ENCODE measurements around the gene PORCN. TPM values are rescaled to one million over a fixed set of nuclear protein-coding genes. Genes with fewer than 3 reads are reported as not detected.
A peak's percentile ranks its signal among the peaks of the same experiment; 100 is the strongest.

Gene PORCN
- total RNA-seq, 2 donors from 2014 or later, result 51.1 to 54.4 TPM

DNA sequence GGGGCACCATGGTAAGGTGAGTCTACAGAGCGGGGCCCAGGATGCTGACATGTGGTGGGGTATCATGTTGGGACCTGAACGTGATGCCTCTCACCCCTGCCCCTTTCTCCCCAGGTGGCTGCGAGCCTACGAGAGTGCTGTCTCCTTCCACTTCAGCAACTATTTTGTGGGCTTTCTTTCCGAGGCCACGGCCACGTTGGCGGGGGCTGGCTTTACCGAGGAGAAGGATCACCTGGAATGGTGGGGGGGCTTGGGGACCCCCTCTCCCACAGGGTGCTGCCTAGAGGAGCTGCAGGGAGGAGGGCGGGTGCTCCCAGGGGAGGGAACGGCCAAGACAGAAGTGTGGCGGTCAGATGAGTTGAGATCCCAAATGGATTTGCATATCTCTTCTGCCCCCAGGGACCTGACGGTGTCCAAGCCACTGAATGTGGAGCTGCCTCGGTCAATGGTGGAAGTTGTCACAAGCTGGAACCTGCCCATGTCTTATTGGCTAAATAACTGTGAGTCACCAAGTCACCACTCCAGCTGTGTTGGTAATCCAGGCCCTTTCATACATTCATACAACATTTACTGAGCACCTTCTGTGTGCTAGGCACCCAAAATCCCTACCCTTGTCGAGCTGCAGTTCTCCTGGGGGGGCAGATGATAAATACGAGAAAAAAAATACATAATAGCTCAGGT lies 5.5 kb downstream of the PORCN start:
- H3K36me3 ChIP-seq (ENCODE audit: control insufficient read depth, insufficient read depth, low read length), result peaks cover 56% of the 10 kb centered on the region
- H3K27ac ChIP-seq (ENCODE audit: low read depth, low read length), result no peak overlapping the region
- no peak for DNase-seq
- no peaks in the 10 kb centered on the region for H3K27me3 ChIP-seq (ENCODE audit: control insufficient read depth, insufficient read depth, low read length, poor library complexity, severe bottlenecking)
- TF ChIP-seq, protein P1, sequence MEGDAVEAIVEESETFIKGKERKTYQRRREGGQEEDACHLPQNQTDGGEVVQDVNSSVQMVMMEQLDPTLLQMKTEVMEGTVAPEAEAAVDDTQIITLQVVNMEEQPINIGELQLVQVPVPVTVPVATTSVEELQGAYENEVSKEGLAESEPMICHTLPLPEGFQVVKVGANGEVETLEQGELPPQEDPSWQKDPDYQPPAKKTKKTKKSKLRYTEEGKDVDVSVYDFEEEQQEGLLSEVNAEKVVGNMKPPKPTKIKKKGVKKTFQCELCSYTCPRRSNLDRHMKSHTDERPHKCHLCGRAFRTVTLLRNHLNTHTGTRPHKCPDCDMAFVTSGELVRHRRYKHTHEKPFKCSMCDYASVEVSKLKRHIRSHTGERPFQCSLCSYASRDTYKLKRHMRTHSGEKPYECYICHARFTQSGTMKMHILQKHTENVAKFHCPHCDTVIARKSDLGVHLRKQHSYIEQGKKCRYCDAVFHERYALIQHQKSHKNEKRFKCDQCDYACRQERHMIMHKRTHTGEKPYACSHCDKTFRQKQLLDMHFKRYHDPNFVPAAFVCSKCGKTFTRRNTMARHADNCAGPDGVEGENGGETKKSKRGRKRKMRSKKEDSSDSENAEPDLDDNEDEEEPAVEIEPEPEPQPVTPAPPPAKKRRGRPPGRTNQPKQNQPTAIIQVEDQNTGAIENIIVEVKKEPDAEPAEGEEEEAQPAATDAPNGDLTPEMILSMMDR (conservative IDR thresholded peaks at IDR 0.05), result no peak
- Mint-ChIP-seq H3K27ac (no peak overlapping the region), H3K27me3 (ENCODE audit: insufficient read depth) (no peaks in the 10 kb centered on the region), H3K9me3 (peaks cover 68% of the 10 kb centered on the region), H3K4me3 (no peak overlapping the region), H3K4me1 (peaks cover 4% of the 10 kb centered on the region), H3K36me3 (ENCODE audit: low read depth) (peaks cover 23% of the 10 kb centered on the region)
- no peaks in the 10 kb centered on the region for H3K4me1 ChIP-seq (ENCODE audit: control insufficient read depth, insufficient read depth, low read length)
- 95 to 100% methylated on average over 1 to 14 of the region's 16 CpGs for WGBS, 2 experiments (ENCODE audit: insufficient coverage in 1 of 2, insufficient read length in 1 of 2)
- H3K4me3 ChIP-seq (ENCODE audit: low read length), result peak overlapping the region; percentile 80
- H3K9ac ChIP-seq (ENCODE audit: extremely low read depth, low read length, poor library complexity, severe bottlenecking), result no peak overlapping the region
- H3K9me3 ChIP-seq (ENCODE audit: control insufficient read depth, low read length), result no peaks in the 10 kb centered on the region

DNA sequence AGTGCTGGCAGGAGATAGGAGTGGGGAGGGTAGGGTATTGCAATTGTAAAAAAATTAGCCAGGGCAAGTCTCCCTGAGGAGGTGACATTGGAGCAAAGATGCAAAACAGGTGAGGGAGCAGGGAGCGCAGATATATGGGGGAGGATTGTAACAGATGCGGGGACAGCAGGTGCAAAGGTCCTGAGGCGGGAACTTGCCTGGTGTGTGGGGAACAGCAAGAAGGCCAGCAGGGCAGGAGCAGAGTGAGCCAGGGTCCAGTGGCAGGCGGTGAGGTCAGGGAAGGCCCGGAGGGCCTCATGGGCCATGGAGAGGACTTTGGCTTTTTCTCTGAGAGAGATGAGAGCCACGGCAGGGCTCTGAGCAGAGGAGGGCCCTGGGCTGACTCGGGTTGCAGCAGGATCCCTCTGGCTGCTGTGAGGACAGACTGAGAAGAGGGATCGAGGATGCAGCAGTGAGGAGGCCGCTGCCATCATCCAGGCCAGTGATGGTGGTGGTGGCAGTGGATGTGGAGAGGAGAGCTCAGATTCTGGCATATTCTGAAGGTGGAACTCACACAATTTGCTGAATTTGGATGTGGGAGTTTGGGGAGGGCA lies 6.2 kb downstream of the PORCN start:
- Histone ChIP-seq H3K4me1 (ENCODE audit: control insufficient read depth, insufficient read depth, low read length) (no peaks in the 10 kb centered on the region), H3K27ac (ENCODE audit: low read depth, low read length) (no peak overlapping the region), H3K9me3 (ENCODE audit: control insufficient read depth, low read length) (no peaks in the 10 kb centered on the region), H3K9ac (ENCODE audit: extremely low read depth, low read length, poor library complexity, severe bottlenecking) (no peak overlapping the region), H3K36me3 (ENCODE audit: control insufficient read depth, insufficient read depth, low read length) (peaks cover 55% of the 10 kb centered on the region), H3K4me3 (ENCODE audit: low read length) (no peak overlapping the region), H3K27me3 (ENCODE audit: control insufficient read depth, insufficient read depth, low read length, poor library complexity, severe bottlenecking) (no peaks in the 10 kb centered on the region)
- Mint-ChIP-seq H3K4me3 (no peak overlapping the region), H3K27ac (no peak overlapping the region), H3K9me3 (peaks cover 61% of the 10 kb centered on the region), H3K4me1 (peaks cover under 1% of the 10 kb centered on the region), H3K36me3 (ENCODE audit: low read depth) (peaks cover 21% of the 10 kb centered on the region), H3K27me3 (ENCODE audit: insufficient read depth) (no peaks in the 10 kb centered on the region)
- TF ChIP-seq, protein P1 (conservative IDR thresholded peaks at IDR 0.05), result no peak
- DNase-seq, result no peak
- 90 to 100% methylated on average over 2 to 9 of the region's 9 CpGs for WGBS, 2 experiments (ENCODE audit: insufficient coverage in 1 of 2, insufficient read length in 1 of 2)

DNA sequence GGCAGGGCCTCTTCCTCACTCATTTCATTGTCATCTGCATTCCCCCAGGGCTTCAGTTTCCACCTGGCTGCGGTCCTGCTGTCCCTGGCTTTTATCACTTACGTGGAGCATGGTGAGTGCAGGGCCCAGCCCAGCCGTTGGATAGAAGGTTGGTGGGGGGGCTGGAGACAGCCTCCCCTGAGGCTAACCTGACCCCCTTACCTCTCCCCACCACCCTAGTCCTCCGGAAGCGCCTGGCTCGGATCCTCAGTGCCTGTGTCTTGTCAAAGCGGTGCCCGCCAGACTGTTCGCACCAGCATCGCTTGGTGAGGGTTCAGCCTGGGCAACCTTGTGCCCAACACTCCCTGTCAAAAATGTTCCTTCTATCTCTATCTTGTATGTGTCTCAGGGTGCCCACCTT lies 7.0 kb downstream of the PORCN start:
- 98 to 100% methylated on average over 4 to 8 of the region's 10 CpGs for WGBS, 2 experiments (ENCODE audit: insufficient coverage in 1 of 2, insufficient read length in 1 of 2)
- Histone ChIP-seq H3K27ac (ENCODE audit: low read depth, low read length) (no peak overlapping the region), H3K4me3 (ENCODE audit: low read length) (no peak overlapping the region), H3K4me1 (ENCODE audit: control insufficient read depth, insufficient read depth, low read length) (no peaks in the 10 kb centered on the region), H3K9ac (ENCODE audit: extremely low read depth, low read length, poor library complexity, severe bottlenecking) (no peak overlapping the region), H3K9me3 (ENCODE audit: control insufficient read depth, low read length) (no peaks in the 10 kb centered on the region), H3K27me3 (ENCODE audit: control insufficient read depth, insufficient read depth, low read length, poor library complexity, severe bottlenecking) (no peaks in the 10 kb centered on the region), H3K36me3 (ENCODE audit: control insufficient read depth, insufficient read depth, low read length) (peaks cover 49% of the 10 kb centered on the region)
- no peak for DNase-seq
- Mint-ChIP-seq H3K9me3 (peaks cover 64% of the 10 kb centered on the region), H3K27ac (no peak overlapping the region), H3K36me3 (ENCODE audit: low read depth) (peaks cover 18% of the 10 kb centered on the region), H3K4me3 (no peak overlapping the region), H3K27me3 (ENCODE audit: insufficient read depth) (no peaks in the 10 kb centered on the region), H3K4me1 (no peaks in the 10 kb centered on the region)
- TF ChIP-seq, protein P1 (conservative IDR thresholded peaks at IDR 0.05), result no peak

All from endodermal cell (in vitro differentiated cells).